Measurements from ENCODE around the gene SFI1.

- TF ChIP-seq, protein P1, sequence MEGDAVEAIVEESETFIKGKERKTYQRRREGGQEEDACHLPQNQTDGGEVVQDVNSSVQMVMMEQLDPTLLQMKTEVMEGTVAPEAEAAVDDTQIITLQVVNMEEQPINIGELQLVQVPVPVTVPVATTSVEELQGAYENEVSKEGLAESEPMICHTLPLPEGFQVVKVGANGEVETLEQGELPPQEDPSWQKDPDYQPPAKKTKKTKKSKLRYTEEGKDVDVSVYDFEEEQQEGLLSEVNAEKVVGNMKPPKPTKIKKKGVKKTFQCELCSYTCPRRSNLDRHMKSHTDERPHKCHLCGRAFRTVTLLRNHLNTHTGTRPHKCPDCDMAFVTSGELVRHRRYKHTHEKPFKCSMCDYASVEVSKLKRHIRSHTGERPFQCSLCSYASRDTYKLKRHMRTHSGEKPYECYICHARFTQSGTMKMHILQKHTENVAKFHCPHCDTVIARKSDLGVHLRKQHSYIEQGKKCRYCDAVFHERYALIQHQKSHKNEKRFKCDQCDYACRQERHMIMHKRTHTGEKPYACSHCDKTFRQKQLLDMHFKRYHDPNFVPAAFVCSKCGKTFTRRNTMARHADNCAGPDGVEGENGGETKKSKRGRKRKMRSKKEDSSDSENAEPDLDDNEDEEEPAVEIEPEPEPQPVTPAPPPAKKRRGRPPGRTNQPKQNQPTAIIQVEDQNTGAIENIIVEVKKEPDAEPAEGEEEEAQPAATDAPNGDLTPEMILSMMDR (IDR thresholded peaks at IDR 0.05): no peak
- no peak for TF ChIP-seq POLR2A (IDR thresholded peaks at IDR 0.05)
These were observed 107.2 kb downstream of the SFI1 start for GRCh38 chr22:31603574-31603973.

Measured in testis (tissue), 2 donors.